KG1 (cell line): ENCODE data around the gene LCOR.
"Not testable (repeated sequence)": the region's sequence is repeated elsewhere in the genome, so short reads cannot be mapped to it uniquely, and the experiment has no call there.

Source experiments
- DNase-seq: peaks from one replicate; lab custom pipeline; 2025; lab: John Stamatoyannopoulos, UW

LCOR gene

DNA sequence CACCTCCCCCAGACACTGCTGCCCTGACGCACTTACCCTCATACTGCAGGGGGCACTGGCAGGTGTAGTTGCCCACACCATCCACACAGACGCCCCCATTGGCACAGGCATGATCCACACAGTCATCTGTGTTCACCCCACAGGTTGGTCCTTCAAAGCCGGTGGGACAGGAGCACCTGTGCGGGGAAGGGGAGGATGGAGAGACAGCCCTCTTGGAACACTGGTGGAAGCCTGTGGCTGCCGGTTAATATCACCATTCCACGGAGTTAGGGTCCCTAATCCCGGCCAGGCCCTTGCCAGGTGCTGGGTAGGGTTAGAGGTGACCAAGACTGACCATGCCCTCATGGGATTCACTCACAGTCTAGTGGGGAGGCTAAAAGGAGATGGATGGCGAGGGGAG is 181.9 kb downstream of the LCOR start:
- no peak for DNase-seq

DNA sequence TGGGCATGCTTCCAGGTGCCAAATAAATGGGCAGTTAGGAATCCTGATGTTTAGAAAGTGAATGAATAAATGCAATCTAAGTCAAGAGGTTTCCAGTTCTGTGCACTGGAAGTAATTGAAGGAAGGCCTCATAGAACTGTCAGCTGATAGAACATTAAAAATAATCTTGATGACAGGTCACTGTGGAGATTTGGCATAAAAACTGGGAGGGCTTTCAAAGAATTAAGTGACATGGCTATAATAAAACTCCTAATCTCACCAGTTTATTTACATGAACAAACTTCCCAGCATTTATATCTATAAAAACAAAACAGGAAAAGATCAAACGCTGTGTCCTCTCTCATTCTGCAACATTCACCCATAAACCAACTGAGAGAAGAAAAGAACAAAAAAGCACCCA is 183.1 kb downstream of the LCOR start:
- no peak for DNase-seq

DNA sequence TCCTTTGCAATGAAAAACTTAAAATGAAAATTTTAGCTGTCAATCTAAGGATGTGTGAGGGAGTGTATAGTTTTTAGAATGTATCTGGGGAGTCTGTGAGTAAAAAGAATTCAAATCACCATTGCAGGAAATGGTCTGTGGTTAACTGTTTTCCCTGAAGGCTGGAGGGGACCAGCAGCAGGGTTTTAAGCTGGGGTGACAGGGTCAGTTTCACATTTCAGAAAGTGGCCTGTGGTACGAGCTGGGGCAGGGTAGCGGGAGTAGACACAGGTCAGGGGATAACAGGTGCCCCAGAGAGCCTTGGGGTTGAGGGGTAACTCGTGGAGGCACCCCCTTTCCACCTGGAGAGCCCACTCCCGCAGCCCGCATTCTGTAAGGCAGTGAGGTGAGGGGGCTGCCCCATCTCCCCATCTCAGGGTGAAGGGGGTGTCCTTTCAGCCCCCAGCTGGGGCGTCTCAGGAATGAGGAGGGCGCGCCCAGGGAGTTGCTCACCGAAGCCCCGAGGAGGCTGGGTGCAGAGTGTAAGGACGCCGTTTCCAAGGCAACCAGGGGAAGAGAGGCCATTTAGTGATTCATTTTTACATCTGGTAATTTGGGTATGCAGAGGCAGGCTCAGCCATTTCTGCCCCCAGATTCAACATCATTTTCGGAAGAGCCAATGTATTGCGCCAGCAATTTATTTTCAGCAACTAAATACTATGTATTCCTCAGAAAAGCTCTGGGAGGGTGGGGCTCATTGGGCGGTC is 184.8 kb downstream of the LCOR start:
- no peak for DNase-seq

DNA sequence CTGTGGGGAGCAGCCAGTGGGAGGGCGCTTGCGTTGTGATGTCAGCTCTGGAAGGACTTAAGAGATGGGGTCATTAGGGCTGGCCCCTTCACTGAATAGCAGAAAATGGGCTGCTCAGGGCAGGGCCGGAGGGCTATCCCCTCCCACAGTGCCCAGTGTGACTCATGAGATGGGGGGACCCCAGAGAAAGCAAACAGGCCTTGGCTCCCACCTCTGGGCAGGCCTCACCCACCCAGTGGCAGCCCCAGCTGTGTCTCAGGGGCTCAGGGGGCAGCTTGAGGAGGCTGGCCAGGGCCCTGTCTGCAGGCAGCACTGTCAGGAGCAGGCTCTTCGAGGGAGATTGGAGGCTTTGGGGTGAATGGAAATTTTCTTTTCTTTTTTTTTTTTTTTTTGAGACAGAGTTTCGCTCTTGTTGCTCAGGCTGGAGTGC is 185.4 kb downstream of the LCOR start:
- DNase-seq = no peak

DNA sequence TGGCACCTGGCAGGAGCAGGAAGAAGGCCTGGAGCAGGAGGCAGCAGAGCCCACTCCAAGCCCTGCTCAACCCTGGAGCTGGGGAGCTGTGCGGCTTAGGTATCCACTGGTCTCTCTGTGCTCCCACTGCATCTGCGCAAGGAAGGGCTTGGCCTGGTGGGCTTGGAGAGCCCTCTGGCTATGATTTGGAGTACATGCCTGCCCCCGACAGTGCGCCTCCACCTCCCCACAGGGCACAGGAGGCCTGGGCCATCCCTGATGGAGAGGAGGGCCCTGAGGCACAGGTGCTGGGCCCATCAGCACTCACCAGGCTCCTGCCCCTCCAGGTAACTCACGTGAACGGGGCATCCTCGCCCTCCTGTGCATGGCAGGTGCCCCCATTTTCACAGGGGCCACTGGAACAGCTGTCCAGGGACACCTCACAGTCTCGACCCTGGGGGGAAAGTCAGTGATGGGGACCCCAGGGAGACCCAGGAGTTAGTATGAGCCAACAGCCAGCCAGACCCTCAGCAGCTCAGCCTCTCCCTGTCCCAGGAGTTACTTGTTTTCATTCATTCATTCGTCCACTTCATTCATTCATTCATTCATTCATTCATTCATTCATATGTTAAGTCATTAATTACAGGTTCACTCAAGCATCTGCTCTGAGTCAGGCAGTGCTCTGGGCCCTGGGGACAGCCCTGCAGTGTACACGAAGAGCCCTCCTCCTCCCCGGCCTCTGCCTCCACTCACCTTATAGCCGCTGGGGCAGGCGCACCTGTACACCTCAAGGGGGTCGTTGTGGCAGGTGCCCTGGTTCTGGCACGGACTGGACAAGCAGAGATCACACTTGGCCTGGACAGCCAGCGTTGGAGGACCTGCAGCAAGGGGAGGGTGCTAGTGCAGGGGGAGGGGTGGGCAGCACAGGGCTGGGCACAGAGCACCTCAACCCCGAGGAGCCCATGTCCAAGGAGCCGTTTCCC is 186.4 kb downstream of the LCOR start:
- DNase-seq = no peak

DNA sequence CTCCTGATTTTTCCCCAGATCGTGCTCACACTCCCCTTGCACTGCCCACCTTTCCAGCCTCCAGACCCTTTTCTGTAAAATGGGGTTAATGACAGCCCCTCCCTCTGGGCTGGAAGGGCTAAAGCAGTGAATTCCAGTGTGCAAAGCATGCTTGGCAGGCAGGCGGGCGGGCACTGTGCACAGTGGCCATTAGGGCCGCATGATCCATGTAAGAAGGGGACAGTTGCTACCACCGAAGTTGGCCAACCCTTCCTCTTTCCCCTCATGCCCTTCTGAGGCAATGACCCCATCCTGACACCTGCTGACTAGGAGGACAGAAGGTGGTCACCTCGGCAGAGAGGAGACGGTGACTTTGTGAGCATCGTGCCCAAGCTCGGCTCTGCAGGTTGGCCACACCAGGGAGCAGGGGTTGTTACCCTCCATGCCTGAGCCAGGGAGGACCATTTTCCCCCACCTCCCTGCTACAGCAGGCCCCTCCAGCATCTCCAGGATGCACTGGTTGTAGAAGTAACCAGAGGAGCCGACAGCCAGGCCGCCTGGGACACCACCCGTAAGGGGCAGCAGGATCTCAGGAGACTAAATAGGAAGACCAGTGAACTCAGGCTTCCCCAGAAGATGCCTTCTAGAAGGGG is 187.2 kb downstream of the LCOR start:
- DNase-seq = no peak

DNA sequence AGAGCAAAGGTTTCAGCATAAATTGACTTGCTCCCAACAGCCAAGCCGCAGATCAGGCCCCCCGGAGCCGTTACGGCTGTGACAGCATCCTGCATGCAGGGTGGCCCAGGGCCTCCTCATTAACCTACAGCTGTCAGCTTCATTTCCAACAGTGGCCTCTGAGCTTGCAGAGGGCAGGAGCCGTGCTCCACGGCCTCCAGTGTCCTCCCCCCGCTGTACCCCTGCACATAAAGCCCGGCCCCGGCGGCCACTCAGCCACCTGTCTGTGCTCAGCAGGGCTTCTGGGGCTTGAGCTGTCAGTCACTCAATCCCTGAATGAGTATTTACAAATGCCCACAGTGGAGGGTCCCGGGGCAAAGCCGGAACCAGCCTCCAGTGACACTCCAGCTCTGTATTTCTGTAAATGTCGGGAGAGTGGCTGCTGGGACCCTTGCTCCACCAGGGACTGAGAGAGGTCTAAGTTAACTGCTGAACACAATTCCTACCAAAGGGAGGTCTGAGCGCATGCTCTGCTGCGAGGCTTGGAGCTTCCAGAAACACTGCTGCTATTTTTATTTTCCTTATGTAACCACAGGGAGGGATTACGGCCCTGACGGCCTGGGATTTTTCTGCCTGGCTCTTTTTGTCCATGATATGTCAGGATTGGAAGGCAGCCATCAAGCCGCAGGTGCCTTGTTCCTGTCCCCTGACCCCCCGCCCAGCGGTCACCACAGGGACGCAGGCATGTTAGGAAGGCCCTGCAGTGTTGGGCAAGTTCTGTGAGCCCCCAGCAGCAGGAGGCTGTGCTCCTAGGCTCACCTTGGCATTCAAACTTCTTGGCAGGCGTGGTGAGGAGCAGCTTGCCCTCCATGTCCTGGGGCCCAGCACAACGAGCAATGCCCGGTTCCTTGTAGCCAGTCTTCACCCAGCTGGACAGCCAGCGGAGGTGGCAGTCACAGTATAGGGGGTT is 188.6 kb downstream of the LCOR start:
- no peak for DNase-seq

DNA sequence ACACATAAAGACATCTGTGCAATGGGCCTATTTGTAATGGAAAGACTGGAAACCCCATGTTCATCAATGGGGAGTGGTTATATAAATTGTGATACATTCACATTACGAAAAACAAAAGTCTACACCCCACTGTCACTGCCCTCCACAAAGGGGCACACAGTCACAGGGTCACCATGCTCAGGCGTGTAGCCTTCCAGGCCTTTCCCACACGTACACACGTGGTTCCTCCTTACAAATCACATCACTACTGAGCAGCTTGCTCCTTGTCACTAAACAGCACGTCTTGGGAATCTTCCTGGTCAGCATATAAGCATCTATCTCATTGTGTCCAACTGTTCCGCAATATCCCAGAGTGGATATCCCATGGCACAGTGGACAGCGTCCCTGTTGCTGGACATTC is 190.5 kb downstream of the LCOR start:
- DNase-seq = no peak

DNA sequence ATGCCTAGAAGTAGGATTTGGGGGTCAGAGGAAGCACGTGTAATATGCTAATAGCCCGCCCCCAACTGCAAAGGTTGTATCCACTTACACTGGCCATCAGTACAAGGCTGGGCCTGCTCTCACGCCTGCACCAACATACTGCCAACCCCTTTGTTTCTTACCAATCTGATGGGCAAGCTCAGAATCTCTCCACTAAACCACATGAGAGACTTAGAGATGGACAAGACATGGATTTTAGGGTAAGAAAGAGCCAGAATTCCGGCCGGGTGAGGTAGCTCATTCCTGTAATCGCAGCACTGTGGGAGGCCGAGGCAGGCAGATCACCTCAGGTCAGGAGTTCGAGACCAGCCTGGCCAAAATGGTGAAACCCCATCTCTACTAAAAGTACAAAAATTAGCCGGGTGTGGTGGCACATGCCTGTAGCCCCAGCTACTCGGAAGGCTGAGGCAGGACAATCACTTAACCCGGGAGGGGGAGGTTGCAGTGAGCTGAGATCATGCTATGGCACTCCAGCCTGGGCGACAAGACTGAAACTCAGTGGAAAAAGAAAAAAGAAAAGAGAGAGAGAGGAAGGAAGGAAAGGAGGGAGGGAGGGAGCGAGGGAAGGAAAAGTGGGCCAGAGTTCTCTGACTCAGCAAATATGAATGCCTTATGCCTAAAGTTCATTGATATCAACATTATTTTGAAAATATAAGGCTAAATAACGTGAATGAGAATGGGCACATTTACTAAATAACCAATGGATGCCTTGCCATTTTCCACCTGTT is 191.5 kb downstream of the LCOR start:
- DNase-seq = no peak

DNA sequence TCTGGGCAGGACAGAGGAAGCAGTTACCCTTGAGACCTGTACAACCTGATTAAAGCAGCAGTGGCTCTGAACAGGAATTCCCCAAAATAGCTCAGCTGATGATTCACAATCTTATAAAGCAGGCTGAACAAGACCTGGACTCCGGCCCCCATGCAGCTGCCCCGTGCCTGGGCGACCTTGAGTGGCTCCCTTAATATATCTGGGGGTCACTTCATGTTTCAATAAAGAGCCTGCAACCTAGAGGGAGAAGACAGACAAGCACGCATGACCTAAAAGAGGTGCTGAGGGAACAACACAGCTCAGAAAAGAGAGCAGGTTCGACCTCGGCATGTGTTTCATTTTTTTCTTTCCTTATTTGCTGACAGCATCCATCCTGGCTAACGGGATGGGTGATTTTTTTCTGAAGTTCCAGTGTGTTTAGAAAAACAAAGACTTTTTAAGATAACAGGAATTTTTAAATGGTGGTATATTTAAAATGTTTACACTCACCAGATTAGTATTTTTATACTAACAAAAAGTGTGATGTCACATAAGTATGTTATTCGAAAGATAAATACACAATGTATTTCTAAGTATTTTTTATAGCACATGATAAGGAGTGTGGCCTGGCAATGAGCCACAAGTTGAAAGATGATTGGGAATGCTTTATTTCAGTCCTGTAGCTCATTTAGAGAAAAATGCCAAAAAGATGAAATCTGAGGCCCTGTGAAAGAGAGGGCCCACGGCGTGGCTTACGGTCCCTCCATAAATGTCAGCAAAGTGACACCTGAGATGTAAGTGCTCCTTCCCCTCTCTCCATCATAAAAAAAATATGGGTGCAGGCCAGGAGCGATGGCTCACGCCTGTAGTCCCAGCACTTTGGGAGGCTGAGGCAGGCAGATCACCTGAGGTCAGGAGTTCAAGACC is 192.3 kb downstream of the LCOR start:
- no peak for DNase-seq

DNA sequence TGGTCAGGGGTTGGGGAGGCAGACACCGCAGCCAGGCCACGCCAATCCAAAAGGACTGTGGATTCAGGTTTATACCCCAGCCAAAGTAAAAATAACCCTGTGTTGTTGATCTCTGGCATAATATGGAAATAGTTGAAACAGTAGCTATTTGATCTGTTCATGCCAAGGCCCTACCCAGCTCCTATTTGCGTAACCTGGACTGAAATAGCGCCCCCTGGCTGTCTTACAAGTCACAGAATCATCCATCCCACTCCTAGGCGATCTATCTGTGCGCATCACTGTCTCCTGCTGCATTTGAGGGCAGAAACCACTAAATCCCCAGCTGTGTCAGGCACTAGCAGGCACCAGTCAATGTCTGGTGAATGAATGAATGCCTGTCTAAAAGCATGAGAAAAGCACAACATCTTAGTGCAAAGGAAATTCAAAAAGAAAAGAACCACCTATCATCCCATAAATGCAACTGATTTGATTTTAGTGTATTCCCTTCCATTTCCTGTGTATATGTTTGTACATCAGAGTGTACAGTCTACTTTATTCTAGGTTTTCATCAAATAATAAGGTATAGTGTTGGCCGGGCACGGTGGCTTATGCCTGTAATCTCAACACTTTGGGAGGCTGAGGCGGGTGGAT is 193.6 kb downstream of the LCOR start:
- DNase-seq = peak; percentile 13

DNA sequence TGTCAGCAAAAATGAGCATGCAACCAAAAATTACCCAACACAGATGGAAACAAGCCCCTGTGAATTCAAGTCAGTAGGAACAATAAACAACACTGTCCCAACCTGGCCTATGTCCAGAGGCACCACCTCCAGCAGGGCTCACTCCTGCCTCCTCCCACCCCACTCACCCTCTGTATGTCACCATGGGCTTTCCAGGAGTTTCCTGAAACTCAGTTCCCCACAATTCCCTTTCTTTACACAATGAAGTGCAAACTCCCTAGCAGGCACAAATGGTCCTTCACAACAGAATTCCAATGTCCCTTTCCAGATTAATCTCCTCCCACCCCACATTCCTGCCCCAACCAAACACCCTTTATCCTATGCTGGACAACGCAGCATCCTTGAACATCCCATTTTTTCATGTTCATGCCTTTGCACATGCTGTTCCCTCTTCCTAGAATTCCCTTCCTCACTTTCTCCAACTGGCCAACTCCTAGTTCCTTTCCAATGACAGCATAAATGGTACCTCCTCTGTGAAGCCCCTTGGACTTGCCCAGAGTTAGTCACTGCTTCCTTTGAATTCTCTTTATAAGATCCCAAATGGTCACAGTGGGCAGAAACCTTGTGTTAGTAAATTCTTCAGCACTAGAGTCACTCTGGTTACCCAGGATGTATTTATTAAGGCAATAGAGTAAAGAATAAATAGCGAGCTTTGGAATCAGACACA is 196.2 kb downstream of the LCOR start:
- no peak for DNase-seq

DNA sequence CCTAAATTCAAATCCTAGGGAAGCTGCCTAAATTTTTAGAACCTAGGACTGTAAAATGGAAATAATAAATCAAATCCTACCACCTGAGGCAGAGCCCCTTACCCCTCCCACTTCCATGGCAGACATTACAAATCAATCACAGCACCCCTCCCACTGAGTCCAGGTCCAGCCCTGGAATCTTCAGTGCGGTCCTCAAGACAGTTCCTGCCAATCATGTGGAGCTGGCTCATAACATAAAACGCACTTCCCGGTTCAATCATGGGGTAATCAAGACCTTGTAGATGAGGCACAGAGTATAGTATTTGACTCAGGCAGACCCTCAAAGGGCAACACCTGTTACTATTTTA is 196.7 kb downstream of the LCOR start:
- DNase-seq = no peak

DNA sequence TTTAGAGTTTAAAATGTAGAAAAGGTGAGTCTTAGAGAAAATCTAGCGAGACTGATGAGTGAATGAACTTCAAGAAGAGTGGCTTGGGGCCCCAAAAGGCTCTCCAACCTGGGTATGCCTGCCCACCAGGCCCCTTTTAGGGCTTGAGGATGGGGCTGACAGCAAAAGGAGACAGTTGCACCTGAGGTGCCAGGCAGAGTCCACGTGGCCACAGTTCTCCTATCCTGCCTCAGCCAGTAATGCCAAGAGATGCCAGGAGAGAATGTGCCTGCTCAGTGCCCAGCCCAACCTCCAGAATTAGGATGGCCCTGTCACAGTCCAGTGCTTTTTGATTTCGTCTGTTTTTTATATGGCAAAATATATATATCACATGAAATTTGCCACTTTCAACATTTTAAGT is 197.2 kb downstream of the LCOR start:
- no peak for DNase-seq

DNA sequence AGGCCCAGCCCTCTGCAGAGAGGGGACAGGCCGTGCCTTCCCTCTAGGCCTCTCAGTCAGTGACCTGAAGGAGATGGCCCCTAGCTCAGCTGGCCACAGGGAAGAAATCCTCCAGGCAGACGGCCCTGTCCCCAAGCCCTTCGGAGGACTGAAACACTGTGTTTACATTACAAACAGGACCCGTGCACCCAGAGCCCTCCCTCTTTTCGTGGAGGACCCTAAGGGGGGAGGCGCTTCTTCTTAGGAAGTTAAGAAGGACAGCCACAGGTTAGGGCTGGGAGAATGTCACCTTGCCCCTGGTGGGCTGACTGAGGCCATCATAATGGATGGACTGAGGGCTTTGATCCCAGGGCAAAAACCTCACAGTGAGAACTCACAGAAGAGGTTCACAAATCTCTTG is 198.8 kb downstream of the LCOR start:
- no peak for DNase-seq

DNA sequence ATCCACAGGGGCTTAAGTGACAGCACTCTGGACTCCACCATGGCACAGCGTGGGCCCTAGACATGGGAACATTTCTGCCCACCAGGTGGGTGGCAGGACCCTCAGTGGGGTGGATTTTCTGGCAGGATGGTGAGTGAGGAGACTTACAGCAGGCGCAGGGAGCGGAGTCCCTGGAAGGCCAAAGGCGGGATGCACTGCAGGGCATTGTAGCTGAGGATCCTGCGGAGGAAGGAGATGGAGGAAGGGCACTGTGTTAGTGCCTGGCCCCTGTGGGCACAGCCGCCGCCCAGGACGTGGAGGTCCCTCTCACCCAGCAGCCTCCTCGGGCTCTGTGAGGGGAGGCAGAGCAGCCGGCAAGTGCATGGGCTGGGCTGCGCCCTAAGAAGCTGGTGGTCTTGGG is 199.4 kb downstream of the LCOR start:
- no peak for DNase-seq

DNA sequence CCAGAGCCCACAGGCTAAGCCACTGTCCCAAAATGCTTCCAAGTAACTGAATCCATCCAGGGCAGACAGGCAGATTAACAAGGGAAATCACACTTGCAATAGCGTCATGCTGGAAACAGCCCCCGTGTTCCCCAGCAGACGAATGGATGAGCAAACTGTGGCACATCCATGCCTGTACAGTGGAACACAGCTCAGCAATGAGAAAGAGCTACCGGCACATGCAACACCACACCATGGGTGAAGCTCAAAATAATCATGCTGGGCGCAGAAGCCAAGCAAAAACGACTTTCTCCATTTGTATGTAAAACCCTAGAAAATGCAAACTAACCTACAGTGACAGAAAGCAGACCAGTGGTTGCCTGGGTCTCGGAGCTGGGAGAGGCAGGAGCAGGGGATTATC is 200.5 kb downstream of the LCOR start:
- DNase-seq = no peak

DNA sequence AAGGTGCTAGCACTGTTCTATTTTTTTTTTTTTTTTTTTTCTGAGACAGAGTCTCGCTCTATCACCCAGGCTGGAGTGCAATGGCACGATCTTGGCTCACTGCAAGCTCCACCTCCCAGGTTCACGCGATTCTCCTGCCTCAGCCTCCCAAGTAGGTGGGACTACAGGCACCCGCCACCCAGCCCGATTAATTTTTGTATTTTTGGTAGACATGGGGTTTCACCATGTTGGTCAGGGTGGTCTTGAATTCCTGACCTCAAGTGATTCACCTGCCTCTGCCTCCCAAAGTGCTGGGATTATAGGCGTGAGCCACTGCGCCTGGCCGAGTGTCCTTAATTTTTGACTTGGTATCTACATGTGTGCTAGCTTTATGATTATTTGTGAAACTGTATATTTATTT is 201.7 kb downstream of the LCOR start:
- DNase-seq = not testable (repeated sequence)

DNA sequence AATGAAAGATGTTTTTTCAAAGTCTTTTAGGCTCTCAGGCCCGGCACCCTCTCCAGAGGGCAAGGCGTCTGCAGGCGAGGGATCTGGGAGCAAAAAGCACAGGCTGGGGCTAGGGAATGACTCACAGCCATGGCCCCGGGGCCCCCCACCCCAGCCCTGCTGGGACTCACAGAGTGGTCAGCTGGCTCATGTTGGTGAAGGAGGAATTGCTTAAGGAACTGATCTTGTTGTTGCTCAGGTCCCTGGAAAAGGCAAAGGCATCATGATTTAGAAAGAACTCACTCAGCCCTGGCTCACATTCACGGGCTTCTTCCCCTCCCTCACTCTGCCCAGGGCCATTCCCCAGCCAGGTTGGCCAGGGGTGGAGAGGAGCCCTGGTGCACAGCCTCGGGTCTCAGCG is 202.2 kb downstream of the LCOR start:
- no peak for DNase-seq
